NB4 (cell line): Measurements from ENCODE around the gene PTPRK.

ENCODE experiments used
- MAX ChIP-seq: IDR thresholded peaks from 2 replicates; pipeline ENCODE4 v1.6.1; 2011; ENCODE audit warnings: low read depth, low read length
- TF ChIP-seq, protein P1 (sequence below): IDR thresholded peaks from one replicate; pipeline ENCODE4 v1.5.1; 2012; ENCODE audit warnings: low read depth, low read length

DNA sequence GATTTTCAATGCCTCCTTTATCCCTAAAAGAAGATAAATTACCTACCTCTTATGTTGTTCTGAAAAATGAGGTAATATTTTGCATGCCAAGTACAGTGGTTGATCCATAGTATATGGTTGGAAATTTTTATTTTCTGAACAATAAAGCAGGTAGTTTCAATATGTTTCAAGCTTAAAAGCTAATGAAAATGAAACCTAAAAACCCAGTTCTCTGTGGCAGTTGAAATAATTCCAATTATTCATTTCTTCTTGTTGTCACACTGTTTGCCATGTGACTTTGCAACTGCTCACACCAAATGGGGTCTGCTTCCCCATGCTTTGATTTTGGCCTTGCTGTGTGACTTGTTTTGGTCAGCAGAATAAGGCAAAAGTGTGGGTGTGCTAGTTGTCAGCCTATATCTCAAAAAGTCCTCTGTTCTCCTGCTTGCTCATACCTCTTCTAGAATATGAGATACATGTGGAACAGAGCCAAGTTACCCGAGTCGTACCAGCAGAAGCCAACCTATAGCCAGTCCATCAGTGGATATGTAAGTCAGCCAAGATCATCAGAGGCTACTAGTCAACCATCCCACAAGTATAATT, 422.3 kb downstream of the PTPRK start:
- TF ChIP-seq, protein P1, sequence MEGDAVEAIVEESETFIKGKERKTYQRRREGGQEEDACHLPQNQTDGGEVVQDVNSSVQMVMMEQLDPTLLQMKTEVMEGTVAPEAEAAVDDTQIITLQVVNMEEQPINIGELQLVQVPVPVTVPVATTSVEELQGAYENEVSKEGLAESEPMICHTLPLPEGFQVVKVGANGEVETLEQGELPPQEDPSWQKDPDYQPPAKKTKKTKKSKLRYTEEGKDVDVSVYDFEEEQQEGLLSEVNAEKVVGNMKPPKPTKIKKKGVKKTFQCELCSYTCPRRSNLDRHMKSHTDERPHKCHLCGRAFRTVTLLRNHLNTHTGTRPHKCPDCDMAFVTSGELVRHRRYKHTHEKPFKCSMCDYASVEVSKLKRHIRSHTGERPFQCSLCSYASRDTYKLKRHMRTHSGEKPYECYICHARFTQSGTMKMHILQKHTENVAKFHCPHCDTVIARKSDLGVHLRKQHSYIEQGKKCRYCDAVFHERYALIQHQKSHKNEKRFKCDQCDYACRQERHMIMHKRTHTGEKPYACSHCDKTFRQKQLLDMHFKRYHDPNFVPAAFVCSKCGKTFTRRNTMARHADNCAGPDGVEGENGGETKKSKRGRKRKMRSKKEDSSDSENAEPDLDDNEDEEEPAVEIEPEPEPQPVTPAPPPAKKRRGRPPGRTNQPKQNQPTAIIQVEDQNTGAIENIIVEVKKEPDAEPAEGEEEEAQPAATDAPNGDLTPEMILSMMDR, result no peak
- no peak for TF ChIP-seq MAX
